ENCODE measurements around the gene PPA1.
"Not testable (repeated sequence)": the region's sequence is repeated elsewhere in the genome, so short reads cannot be mapped to it uniquely, and the experiment has no call there.

The PPA1 gene

GRCh38 chr10:70254778-70255328, 21.6 kb upstream of the PPA1 start:
- no peak for DNase-seq

- DNase-seq: no peak
Observed at GRCh38 chr10:70253878-70254765, 20.9 kb upstream of the PPA1 start.

GRCh38 chr10:70250961-70251680, 17.9 kb upstream of the PPA1 start:
- DNase-seq: no peak

GRCh38 chr10:70247360-70247759, 14.1 kb upstream of the PPA1 start:
- no peak for DNase-seq

- DNase-seq: no peak
Observed at GRCh38 chr10:70241081-70241480, 7.9 kb upstream of the PPA1 start.

GRCh38 chr10:70239986-70240385, 6.8 kb upstream of the PPA1 start:
- DNase-seq: not testable (repeated sequence)

GRCh38 chr10:70239077-70239976, 6.1 kb upstream of the PPA1 start:
- DNase-seq: not testable (repeated sequence)

GRCh38 chr10:70237958-70238536, 4.8 kb upstream of the PPA1 start:
- not testable (repeated sequence) for DNase-seq

GRCh38 chr10:70234668-70235447, 1.6 kb upstream of the PPA1 start:
- no peak for DNase-seq

- DNase-seq: no peak
Observed at GRCh38 chr10:70233939-70234300, 691 bp upstream of the PPA1 start.

- no peak for DNase-seq
Observed at GRCh38 chr10:70232859-70233108, 445 bp downstream of the PPA1 start.

- no peak for DNase-seq
Observed at GRCh38 chr10:70232155-70232858, 922 bp downstream of the PPA1 start.

- DNase-seq: no peak
Observed at GRCh38 chr10:70228491-70228890, 4.7 kb downstream of the PPA1 start.

- DNase-seq: no peak
Observed at GRCh38 chr10:70227548-70228320, 5.5 kb downstream of the PPA1 start.

- no peak for DNase-seq
Observed at GRCh38 chr10:70223728-70224127, 9.5 kb downstream of the PPA1 start.

- not testable (repeated sequence) for DNase-seq
Observed at GRCh38 chr10:70222811-70223447, 10.3 kb downstream of the PPA1 start.

- DNase-seq: no peak
Observed at GRCh38 chr10:70222340-70222794, 10.9 kb downstream of the PPA1 start.

- no peak for DNase-seq
Observed at GRCh38 chr10:70221030-70221429, 12.2 kb downstream of the PPA1 start.

- DNase-seq: no peak
Observed at GRCh38 chr10:70212879-70213278, 20.4 kb downstream of the PPA1 start.

- no peak for DNase-seq
Observed at GRCh38 chr10:70212277-70212676, 21.0 kb downstream of the PPA1 start.

Measured in NCI-H1436 (cell line).